ENCODE measurements around the gene ANXA1. TPM values are rescaled to one million over a fixed set of nuclear protein-coding genes. Genes with fewer than 3 reads are reported as not detected.

The ANXA1 gene
- total RNA-seq, 2 donors from 2014 or later = 0.82 to 8.9 TPM

DNA sequence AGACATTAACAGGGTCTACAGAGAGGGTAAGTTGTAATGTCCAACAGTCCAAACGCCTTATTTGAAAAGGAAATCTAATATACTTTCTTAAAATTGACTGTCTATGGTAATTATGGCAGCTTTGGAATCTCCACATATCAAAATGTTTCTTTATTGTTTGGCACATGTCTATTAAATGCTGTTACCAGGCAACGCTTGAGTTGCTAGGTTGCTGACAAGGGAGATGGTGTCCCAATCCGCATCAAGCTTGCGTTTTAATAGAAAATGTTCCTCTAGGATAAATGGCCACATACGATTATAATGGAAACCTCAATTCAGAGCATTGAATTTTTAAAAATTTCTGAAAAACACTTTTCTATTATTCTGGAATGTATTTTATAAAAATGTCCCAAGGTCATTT, 9.2 kb downstream of the ANXA1 start:
- H3K27me3 ChIP-seq (ENCODE audit: control insufficient read depth, insufficient read depth, low read length, poor library complexity, severe bottlenecking) = no peaks in the 10 kb centered on the region
- Mint-ChIP-seq H3K4me3 (no peak overlapping the region), H3K27ac (no peak overlapping the region), H3K27me3 (ENCODE audit: insufficient read depth) (no peaks in the 10 kb centered on the region), H3K36me3 (ENCODE audit: low read depth) (no peaks in the 10 kb centered on the region), H3K9me3 (no peaks in the 10 kb centered on the region), H3K4me1 (peaks cover 8% of the 10 kb centered on the region)
- H3K9me3 ChIP-seq (ENCODE audit: control insufficient read depth, low read length) = no peaks in the 10 kb centered on the region
- H3K4me1 ChIP-seq (ENCODE audit: control insufficient read depth, insufficient read depth, low read length) = no peaks in the 10 kb centered on the region
- TF ChIP-seq, protein P1, sequence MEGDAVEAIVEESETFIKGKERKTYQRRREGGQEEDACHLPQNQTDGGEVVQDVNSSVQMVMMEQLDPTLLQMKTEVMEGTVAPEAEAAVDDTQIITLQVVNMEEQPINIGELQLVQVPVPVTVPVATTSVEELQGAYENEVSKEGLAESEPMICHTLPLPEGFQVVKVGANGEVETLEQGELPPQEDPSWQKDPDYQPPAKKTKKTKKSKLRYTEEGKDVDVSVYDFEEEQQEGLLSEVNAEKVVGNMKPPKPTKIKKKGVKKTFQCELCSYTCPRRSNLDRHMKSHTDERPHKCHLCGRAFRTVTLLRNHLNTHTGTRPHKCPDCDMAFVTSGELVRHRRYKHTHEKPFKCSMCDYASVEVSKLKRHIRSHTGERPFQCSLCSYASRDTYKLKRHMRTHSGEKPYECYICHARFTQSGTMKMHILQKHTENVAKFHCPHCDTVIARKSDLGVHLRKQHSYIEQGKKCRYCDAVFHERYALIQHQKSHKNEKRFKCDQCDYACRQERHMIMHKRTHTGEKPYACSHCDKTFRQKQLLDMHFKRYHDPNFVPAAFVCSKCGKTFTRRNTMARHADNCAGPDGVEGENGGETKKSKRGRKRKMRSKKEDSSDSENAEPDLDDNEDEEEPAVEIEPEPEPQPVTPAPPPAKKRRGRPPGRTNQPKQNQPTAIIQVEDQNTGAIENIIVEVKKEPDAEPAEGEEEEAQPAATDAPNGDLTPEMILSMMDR (conservative IDR thresholded peaks at IDR 0.05) = no peak
- DNase-seq = no peak
- H3K36me3 ChIP-seq (ENCODE audit: control insufficient read depth, insufficient read depth, low read length) = no peaks in the 10 kb centered on the region
- no peak overlapping the region for H3K9ac ChIP-seq (ENCODE audit: extremely low read depth, low read length, poor library complexity, severe bottlenecking)
- no peak overlapping the region for H3K27ac ChIP-seq (ENCODE audit: low read depth, low read length)
- WGBS, 2 experiments (ENCODE audit: insufficient coverage in 1 of 2, insufficient read length in 1 of 2) = 91 to 96% methylated on average over 3 to 5 of the region's 5 CpGs
- no peak overlapping the region for H3K4me3 ChIP-seq (ENCODE audit: low read length)

GRCh38 chr9:73162987-73163768, 11.5 kb downstream of the ANXA1 start:
- H3K27ac ChIP-seq (ENCODE audit: low read depth, low read length) = no peak overlapping the region

DNA sequence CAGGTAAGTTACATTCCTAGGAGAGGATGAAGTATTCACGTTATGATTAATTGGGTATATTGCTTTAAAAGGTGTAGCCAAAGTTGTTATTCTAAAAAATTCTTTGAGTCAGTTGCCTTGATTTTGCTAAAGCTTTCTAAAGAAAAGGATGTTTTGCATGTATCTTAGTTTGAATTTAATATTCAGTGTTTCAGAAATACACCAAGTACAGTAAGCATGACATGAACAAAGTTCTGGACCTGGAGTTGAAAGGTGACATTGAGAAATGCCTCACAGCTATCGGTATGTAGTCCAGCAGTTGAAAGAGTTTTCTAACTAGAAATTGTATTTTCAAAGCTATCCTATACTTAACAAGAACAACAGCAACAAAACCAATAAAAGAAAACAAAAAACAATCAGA, 14.2 kb downstream of the ANXA1 start:
- Mint-ChIP-seq H3K27me3 (ENCODE audit: insufficient read depth) (peaks cover 2% of the 10 kb centered on the region), H3K4me3 (no peak overlapping the region), H3K36me3 (ENCODE audit: low read depth) (no peaks in the 10 kb centered on the region), H3K27ac (no peak overlapping the region), H3K4me1 (peaks cover 8% of the 10 kb centered on the region), H3K9me3 (no peaks in the 10 kb centered on the region)
- no peak overlapping the region for H3K9ac ChIP-seq (ENCODE audit: extremely low read depth, low read length, poor library complexity, severe bottlenecking)
- 96 to 100% methylated on average over 1 to 2 of the region's 2 CpGs for WGBS, 2 experiments (ENCODE audit: insufficient coverage in 1 of 2, insufficient read length in 1 of 2)
- H3K36me3 ChIP-seq (ENCODE audit: control insufficient read depth, insufficient read depth, low read length) = no peaks in the 10 kb centered on the region
- H3K4me3 ChIP-seq (ENCODE audit: low read length) = no peak overlapping the region
- no peak for DNase-seq
- TF ChIP-seq, protein P1 (conservative IDR thresholded peaks at IDR 0.05) = no peak
- no peaks in the 10 kb centered on the region for H3K4me1 ChIP-seq (ENCODE audit: control insufficient read depth, insufficient read depth, low read length)
- no peaks in the 10 kb centered on the region for H3K27me3 ChIP-seq (ENCODE audit: control insufficient read depth, insufficient read depth, low read length, poor library complexity, severe bottlenecking)
- no peak overlapping the region for H3K27ac ChIP-seq (ENCODE audit: low read depth, low read length)
- H3K9me3 ChIP-seq (ENCODE audit: control insufficient read depth, low read length) = no peaks in the 10 kb centered on the region

More at GRCh38 chr9:73162987-73163768, 11.5 kb downstream of the ANXA1 start:
- no peaks in the 10 kb centered on the region for H3K9me3 ChIP-seq (ENCODE audit: control insufficient read depth, low read length)
- Mint-ChIP-seq H3K27me3 (ENCODE audit: insufficient read depth) (peaks cover 2% of the 10 kb centered on the region), H3K9me3 (no peaks in the 10 kb centered on the region), H3K27ac (no peak overlapping the region), H3K36me3 (ENCODE audit: low read depth) (no peaks in the 10 kb centered on the region), H3K4me1 (peaks cover 8% of the 10 kb centered on the region), H3K4me3 (no peak overlapping the region)
- H3K27me3 ChIP-seq (ENCODE audit: control insufficient read depth, insufficient read depth, low read length, poor library complexity, severe bottlenecking) = no peaks in the 10 kb centered on the region
- H3K9ac ChIP-seq (ENCODE audit: extremely low read depth, low read length, poor library complexity, severe bottlenecking) = no peak overlapping the region
- no peaks in the 10 kb centered on the region for H3K36me3 ChIP-seq (ENCODE audit: control insufficient read depth, insufficient read depth, low read length)
- TF ChIP-seq, protein P1 (conservative IDR thresholded peaks at IDR 0.05) = peak; percentile 57
- WGBS, 2 experiments (ENCODE audit: insufficient coverage in 1 of 2, insufficient read length in 1 of 2) = 91 to 100% methylated on average over 2 to 5 of the region's 6 CpGs
- H3K4me3 ChIP-seq (ENCODE audit: low read length) = no peak overlapping the region
- no peak for DNase-seq
- no peaks in the 10 kb centered on the region for H3K4me1 ChIP-seq (ENCODE audit: control insufficient read depth, insufficient read depth, low read length)

Measured in endodermal cell (in vitro differentiated cells).